Kidney (tissue), 14 donors: Measurements from ENCODE around the gene ESD. TPM values are rescaled to one million over a fixed set of nuclear protein-coding genes. Genes with fewer than 3 reads are reported as not detected.
"Not testable (repeated sequence)": the region's sequence is repeated elsewhere in the genome, so short reads cannot be mapped to it uniquely, and the experiment has no call there.

Experiments
- DNase-seq, 5 donors: peaks; one replicate each; pipeline ENCODE4 v3.0.0-alpha.2; 2013 to 2020
- FAIRE-seq: peaks from 2 replicates; lab custom pipeline; 2012; peaks lifted over from hg19 to GRCh38; lab: Jason Lieb, UNC
- H3K27ac ChIP-seq, 2 donors: one replicate each; pipeline ENCODE4 v1.7.0; 2013; ENCODE audit warnings: low read depth in 2 of 2, low read length in 2 of 2, inconsistent platforms in 1 of 2
- H3K27me3 ChIP-seq: one replicate; pipeline ENCODE4 v1.7.1; 2013; ENCODE audit warnings: low read length, inconsistent platforms; ENCODE audit not compliant: control insufficient read depth, insufficient read depth
- H3K36me3 ChIP-seq, 3 donors: one replicate each; pipeline versions ENCODE4 v1.7.0 to v1.7.1; 2013; ENCODE audit warnings: low read length in 3 of 3, control low read depth in 1 of 3, inconsistent platforms in 1 of 3; ENCODE audit not compliant: insufficient read depth in 3 of 3, control insufficient read depth in 2 of 3
- H3K4me1 ChIP-seq, 3 donors: one replicate each; pipeline versions ENCODE4 v1.7.0 to v1.7.1; 2013; ENCODE audit warnings: low read length in 3 of 3, inconsistent platforms in 1 of 3, low read depth in 1 of 3; ENCODE audit not compliant: control insufficient read depth in 2 of 3, insufficient read depth in 2 of 3
- H3K4me3 ChIP-seq, 3 donors: one replicate each; pipeline versions ENCODE4 v1.7.0 to v1.8.1; 2013; ENCODE audit warnings: low read length in 3 of 3, control low read depth in 1 of 3, inconsistent platforms in 1 of 3
- H3K9ac ChIP-seq, 3 donors: one replicate each; pipeline versions ENCODE4 v1.7.0 to v1.7.1; 2013; ENCODE audit warnings: low read length in 3 of 3, control low read depth in 1 of 3, inconsistent platforms in 1 of 3
- H3K9me3 ChIP-seq, 3 donors: one replicate each; pipeline versions ENCODE4 v1.7.0 to v1.7.1; 2013; ENCODE audit warnings: low read length in 3 of 3, control low read depth in 1 of 3, inconsistent platforms in 1 of 3; ENCODE audit not compliant: control insufficient read depth in 2 of 3, insufficient read depth in 1 of 3
- intact Hi-C: fragments of 100-400 bp; cut with DNase I; formaldehyde crosslinking; loops from one replicate; pipeline ENCODE4 v1.11.1; 2022
- polyA plus RNA-seq: library from polyadenylated mRNA; stranded (reverse); fragments of 350-450 nt; fragmentation: Illumina TruSeq; extraction: RNeasy Lipid Tissue Mini Kit (QIAGEN cat#74804); gene quantifications from one replicate; pipeline ENCODE4 v1.2.3, GENCODE V29; 2014; ENCODE audit warnings: low read depth, low replicate concordance; ENCODE audit not compliant: insufficient read depth
- total RNA-seq: library from RNA; stranded (reverse); fragmentation: NEBNext Ultra II Directional; extraction: Animal tissue kit (Norgen Biotek cat#: 25700); gene quantifications from one replicate; pipeline ENCODE4 v1.2.1, GENCODE V29; 2021
- TF ChIP-seq, protein P1 (sequence below): IDR thresholded peaks from 3 replicates; pipeline ENCODE4 v1.5.1; 2012; ENCODE audit warnings: mild to moderate bottlenecking, moderate library complexity, borderline replicate concordance; ENCODE audit not compliant: insufficient read depth; ENCODE audit errors: extremely low read depth
- donor health status: control.
- donor health status: control.
- donor health status: control.
- donor health status: control.
- donor health status: control.
- donor health status: DM: yes; HTN: yes; CAD: no.
- donor health status: Normal renal cell carcinoma (clear cell type).

Gene ESD
- total and polyA plus RNA-seq, 2 donors from 2014 or later, result 98.5 to 179 TPM

DNA sequence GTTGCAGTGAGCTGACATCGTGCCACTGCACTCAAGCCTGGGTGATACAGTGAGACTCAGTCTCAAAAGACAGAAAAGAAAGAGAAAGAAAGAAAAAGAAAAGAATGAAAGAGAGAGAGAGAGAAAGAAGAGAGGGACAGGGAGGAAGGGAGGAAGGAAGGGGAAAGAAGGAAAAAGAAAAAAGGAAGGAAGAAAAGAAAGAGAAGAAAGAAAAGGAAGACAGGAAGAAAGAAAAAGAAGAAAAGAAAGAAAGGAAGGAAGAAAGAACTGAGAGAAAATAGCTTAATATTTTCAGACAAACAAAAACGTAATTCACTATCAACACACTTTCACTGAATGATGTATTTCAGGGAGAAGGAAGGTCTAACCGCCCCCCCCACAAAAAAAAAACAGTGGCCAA is 39.3 kb downstream of the ESD start:
- H3K4me3 ChIP-seq, result no peak overlapping the region
- no peak for FAIRE-seq
- H3K9me3 ChIP-seq, result no peaks in the 10 kb centered on the region
- peaks cover 0 to 3% (median 0%) of the 10 kb centered on the region in 3 donors for H3K4me1 ChIP-seq
- no peaks in the 10 kb centered on the region for H3K27me3 ChIP-seq
- DNase-seq, result no peak
- peaks cover 0 to 7% (median 0%) of the 10 kb centered on the region in 3 donors for H3K36me3 ChIP-seq
- intact Hi-C loops, result no loop called here
- TF ChIP-seq, protein P1, sequence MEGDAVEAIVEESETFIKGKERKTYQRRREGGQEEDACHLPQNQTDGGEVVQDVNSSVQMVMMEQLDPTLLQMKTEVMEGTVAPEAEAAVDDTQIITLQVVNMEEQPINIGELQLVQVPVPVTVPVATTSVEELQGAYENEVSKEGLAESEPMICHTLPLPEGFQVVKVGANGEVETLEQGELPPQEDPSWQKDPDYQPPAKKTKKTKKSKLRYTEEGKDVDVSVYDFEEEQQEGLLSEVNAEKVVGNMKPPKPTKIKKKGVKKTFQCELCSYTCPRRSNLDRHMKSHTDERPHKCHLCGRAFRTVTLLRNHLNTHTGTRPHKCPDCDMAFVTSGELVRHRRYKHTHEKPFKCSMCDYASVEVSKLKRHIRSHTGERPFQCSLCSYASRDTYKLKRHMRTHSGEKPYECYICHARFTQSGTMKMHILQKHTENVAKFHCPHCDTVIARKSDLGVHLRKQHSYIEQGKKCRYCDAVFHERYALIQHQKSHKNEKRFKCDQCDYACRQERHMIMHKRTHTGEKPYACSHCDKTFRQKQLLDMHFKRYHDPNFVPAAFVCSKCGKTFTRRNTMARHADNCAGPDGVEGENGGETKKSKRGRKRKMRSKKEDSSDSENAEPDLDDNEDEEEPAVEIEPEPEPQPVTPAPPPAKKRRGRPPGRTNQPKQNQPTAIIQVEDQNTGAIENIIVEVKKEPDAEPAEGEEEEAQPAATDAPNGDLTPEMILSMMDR, result no peak
- no peak overlapping the region for H3K9ac ChIP-seq
- no peak overlapping the region for H3K27ac ChIP-seq

DNA sequence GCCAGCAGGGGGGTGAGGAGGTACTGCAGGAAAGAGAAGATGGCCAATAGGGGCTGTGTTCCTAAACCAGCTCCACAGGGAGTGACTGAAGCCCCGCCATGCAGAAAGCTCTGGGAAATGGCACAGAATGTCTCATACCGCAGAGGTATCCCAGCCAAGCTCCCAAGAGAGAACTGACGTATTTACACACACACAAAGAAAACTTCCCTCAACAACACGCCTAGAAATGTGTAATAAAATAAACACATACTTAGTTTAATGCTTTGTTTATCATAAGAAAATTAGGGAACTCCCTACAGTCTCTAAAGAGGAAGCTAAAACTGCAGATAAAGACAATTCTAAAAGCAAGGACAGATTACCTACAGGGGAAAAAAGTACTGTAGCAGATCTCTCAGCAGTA is 40.0 kb downstream of the ESD start:
- intact Hi-C loops, result no loop called here
- no peak overlapping the region for H3K9ac ChIP-seq
- peaks cover 0 to 3% (median 0%) of the 10 kb centered on the region in 3 donors for H3K4me1 ChIP-seq
- TF ChIP-seq, protein P1, result no peak
- DNase-seq, result no peak
- peaks cover 0 to 7% (median 0%) of the 10 kb centered on the region in 3 donors for H3K36me3 ChIP-seq
- no peaks in the 10 kb centered on the region for H3K9me3 ChIP-seq
- no peaks in the 10 kb centered on the region for H3K27me3 ChIP-seq
- no peak overlapping the region for H3K4me3 ChIP-seq
- FAIRE-seq, result no peak
- H3K27ac ChIP-seq, result no peak overlapping the region

DNA sequence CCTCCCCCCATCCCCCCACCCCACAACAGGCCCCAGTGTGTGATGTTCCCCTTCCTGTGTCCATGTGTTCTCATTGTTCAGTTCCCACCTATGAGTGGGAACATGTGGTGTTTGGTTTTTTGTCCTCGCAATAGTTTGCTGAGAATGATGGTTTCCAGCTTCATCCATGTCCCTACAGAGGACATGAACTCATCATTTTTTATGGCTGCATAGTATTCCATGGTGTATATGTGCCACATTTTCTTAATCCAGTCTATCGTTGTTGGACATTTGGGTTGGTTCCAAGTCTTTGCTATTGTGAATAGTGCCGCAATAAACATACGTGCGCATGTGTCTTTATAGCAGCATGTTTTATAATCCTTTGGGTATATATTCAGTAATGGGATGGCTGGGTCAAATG is 41.5 kb downstream of the ESD start:
- H3K9me3 ChIP-seq, H3K27ac ChIP-seq, intact Hi-C loops, H3K4me3 ChIP-seq, H3K36me3 ChIP-seq, DNase-seq, H3K9ac ChIP-seq, H3K4me1 ChIP-seq, H3K27me3 ChIP-seq, FAIRE-seq: not testable (repeated sequence)

DNA sequence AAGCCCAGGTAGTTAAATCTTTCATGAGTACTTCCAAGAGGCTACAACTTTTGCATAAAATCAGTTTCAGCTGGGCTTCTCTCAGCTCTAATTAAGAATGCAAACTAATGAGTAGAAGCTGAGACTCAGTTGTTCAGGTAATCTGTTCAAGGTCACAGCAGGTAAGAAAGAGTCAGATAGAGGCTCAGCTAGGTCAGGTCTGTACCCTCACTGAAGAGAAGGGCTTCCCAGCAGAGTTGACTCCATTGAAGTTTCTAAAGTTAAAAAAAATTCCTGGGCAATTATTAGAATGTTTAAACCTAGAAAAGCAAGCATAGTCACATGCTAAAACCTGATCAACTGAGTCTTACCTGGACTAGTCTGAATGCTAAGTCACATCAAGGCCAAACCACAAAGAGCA is 42.1 kb downstream of the ESD start:
- Histone ChIP-seq H3K27ac (no peak overlapping the region), H3K36me3 (peaks cover 0 to 14% (median 3%) of the 10 kb centered on the region in 3 donors), H3K9me3 (no peaks in the 10 kb centered on the region), H3K4me3 (no peak overlapping the region), H3K27me3 (no peaks in the 10 kb centered on the region), H3K4me1 (peaks cover 0 to under 1% (median 0%) of the 10 kb centered on the region in 3 donors), H3K9ac (no peak overlapping the region)
- FAIRE-seq (no peak), DNase-seq (no peak)
- TF ChIP-seq, protein P1, result no peak
- intact Hi-C loops, result no loop called here
